Measurements from ENCODE around the gene TGFBI. TPM values are rescaled to one million over a fixed set of nuclear protein-coding genes. Genes with fewer than 3 reads are reported as not detected.

Gene TGFBI
- total RNA-seq, 1 experiment from 2014 or later, result 3.2 TPM

- peaks cover 2% of the 10 kb centered on the region; the same call in 1 of the 2 replicates for H3K27me3 ChIP-seq (ENCODE audit: control insufficient read depth, insufficient read depth, low read length)
- DNase-seq, result no peak
- no peak overlapping the region for H3K4me3 ChIP-seq (ENCODE audit: insufficient read depth, low read depth, low read length)
- H3K36me3 ChIP-seq (replicated peaks; ENCODE audit: control insufficient read depth, insufficient read depth, low read length), result no peaks in the 10 kb centered on the region
Measured at GRCh38 chr5:136055612-136056309, 27.0 kb downstream of the TGFBI start.

- no peak for DNase-seq
- Histone ChIP-seq H3K4me3 (ENCODE audit: insufficient read depth, low read depth, low read length) (no peak overlapping the region), H3K27me3 (ENCODE audit: control insufficient read depth, insufficient read depth, low read length) (peaks cover 2% of the 10 kb centered on the region; the same call in 1 of the 2 replicates), H3K36me3 (replicated peaks; ENCODE audit: control insufficient read depth, insufficient read depth, low read length) (no peaks in the 10 kb centered on the region)
Measured at GRCh38 chr5:136056336-136056735, 27.5 kb downstream of the TGFBI start.

GRCh38 chr5:136056771-136057335 lies 28.1 kb downstream of the TGFBI start:
- H3K27me3 ChIP-seq (ENCODE audit: control insufficient read depth, insufficient read depth, low read length), result peaks cover 2% of the 10 kb centered on the region; the same call in 1 of the 2 replicates
- no peak overlapping the region for H3K4me3 ChIP-seq (ENCODE audit: insufficient read depth, low read depth, low read length)
- H3K36me3 ChIP-seq (replicated peaks; ENCODE audit: control insufficient read depth, insufficient read depth, low read length), result no peaks in the 10 kb centered on the region
- DNase-seq, result no peak

- Histone ChIP-seq H3K36me3 (replicated peaks; ENCODE audit: control insufficient read depth, insufficient read depth, low read length) (no peaks in the 10 kb centered on the region), H3K27me3 (ENCODE audit: control insufficient read depth, insufficient read depth, low read length) (peaks cover 2% of the 10 kb centered on the region; the same call in 1 of the 2 replicates), H3K4me3 (ENCODE audit: insufficient read depth, low read depth, low read length) (no peak overlapping the region)
- no peak for DNase-seq
Measured at GRCh38 chr5:136057401-136058038, 28.7 kb downstream of the TGFBI start.

- Histone ChIP-seq H3K27me3 (ENCODE audit: control insufficient read depth, insufficient read depth, low read length) (peaks cover 2% of the 10 kb centered on the region; the same call in 1 of the 2 replicates), H3K36me3 (replicated peaks; ENCODE audit: control insufficient read depth, insufficient read depth, low read length) (no peaks in the 10 kb centered on the region), H3K4me3 (ENCODE audit: insufficient read depth, low read depth, low read length) (no peak overlapping the region)
- DNase-seq, result peak; percentile 60
Measured at GRCh38 chr5:136058039-136058971, 29.5 kb downstream of the TGFBI start.

GRCh38 chr5:136058972-136059354 lies 30.2 kb downstream of the TGFBI start:
- H3K27me3 ChIP-seq (ENCODE audit: control insufficient read depth, insufficient read depth, low read length), result peaks cover 2% of the 10 kb centered on the region; the same call in 1 of the 2 replicates
- no peaks in the 10 kb centered on the region for H3K36me3 ChIP-seq (replicated peaks; ENCODE audit: control insufficient read depth, insufficient read depth, low read length)
- DNase-seq, result no peak
- H3K4me3 ChIP-seq (ENCODE audit: insufficient read depth, low read depth, low read length), result no peak overlapping the region

- Histone ChIP-seq H3K36me3 (replicated peaks; ENCODE audit: control insufficient read depth, insufficient read depth, low read length) (no peaks in the 10 kb centered on the region), H3K4me3 (ENCODE audit: insufficient read depth, low read depth, low read length) (no peak overlapping the region), H3K27me3 (ENCODE audit: control insufficient read depth, insufficient read depth, low read length) (no peaks in the 10 kb centered on the region; the same call in 1 of the 2 replicates)
- DNase-seq, result no peak
Measured at GRCh38 chr5:136060963-136061362, 32.2 kb downstream of the TGFBI start.

GRCh38 chr5:136061630-136062365 lies 33.0 kb downstream of the TGFBI start:
- H3K27me3 ChIP-seq (ENCODE audit: control insufficient read depth, insufficient read depth, low read length), result no peaks in the 10 kb centered on the region; the same call in 1 of the 2 replicates
- H3K4me3 ChIP-seq (ENCODE audit: insufficient read depth, low read depth, low read length), result no peak overlapping the region
- DNase-seq, result no peak
- no peaks in the 10 kb centered on the region for H3K36me3 ChIP-seq (replicated peaks; ENCODE audit: control insufficient read depth, insufficient read depth, low read length)

- H3K27me3 ChIP-seq (ENCODE audit: control insufficient read depth, insufficient read depth, low read length), result no peaks in the 10 kb centered on the region
- H3K36me3 ChIP-seq (replicated peaks; ENCODE audit: control insufficient read depth, insufficient read depth, low read length), result no peaks in the 10 kb centered on the region
- no peak for DNase-seq
- H3K4me3 ChIP-seq (ENCODE audit: insufficient read depth, low read depth, low read length), result no peak overlapping the region
Measured at GRCh38 chr5:136062366-136063274, 33.8 kb downstream of the TGFBI start.

GRCh38 chr5:136063778-136064465 lies 35.1 kb downstream of the TGFBI start:
- H3K27me3 ChIP-seq (ENCODE audit: control insufficient read depth, insufficient read depth, low read length), result no peaks in the 10 kb centered on the region
- DNase-seq, result no peak
- no peaks in the 10 kb centered on the region for H3K36me3 ChIP-seq (replicated peaks; ENCODE audit: control insufficient read depth, insufficient read depth, low read length)
- H3K4me3 ChIP-seq (ENCODE audit: insufficient read depth, low read depth, low read length), result no peak overlapping the region

- no peak overlapping the region for H3K4me3 ChIP-seq (ENCODE audit: insufficient read depth, low read depth, low read length)
- H3K36me3 ChIP-seq (replicated peaks; ENCODE audit: control insufficient read depth, insufficient read depth, low read length), result no peaks in the 10 kb centered on the region
- H3K27me3 ChIP-seq (ENCODE audit: control insufficient read depth, insufficient read depth, low read length), result no peaks in the 10 kb centered on the region
- DNase-seq, result no peak
Measured at GRCh38 chr5:136064510-136064909, 35.7 kb downstream of the TGFBI start.

GRCh38 chr5:136065588-136065987 lies 36.8 kb downstream of the TGFBI start:
- no peaks in the 10 kb centered on the region for H3K36me3 ChIP-seq (replicated peaks; ENCODE audit: control insufficient read depth, insufficient read depth, low read length)
- DNase-seq, result no peak
- no peak overlapping the region for H3K4me3 ChIP-seq (ENCODE audit: insufficient read depth, low read depth, low read length)
- H3K27me3 ChIP-seq (ENCODE audit: control insufficient read depth, insufficient read depth, low read length), result no peaks in the 10 kb centered on the region; the same call in 1 of the 2 replicates
